Measurements from ENCODE around the gene ELMO3.

DNA sequence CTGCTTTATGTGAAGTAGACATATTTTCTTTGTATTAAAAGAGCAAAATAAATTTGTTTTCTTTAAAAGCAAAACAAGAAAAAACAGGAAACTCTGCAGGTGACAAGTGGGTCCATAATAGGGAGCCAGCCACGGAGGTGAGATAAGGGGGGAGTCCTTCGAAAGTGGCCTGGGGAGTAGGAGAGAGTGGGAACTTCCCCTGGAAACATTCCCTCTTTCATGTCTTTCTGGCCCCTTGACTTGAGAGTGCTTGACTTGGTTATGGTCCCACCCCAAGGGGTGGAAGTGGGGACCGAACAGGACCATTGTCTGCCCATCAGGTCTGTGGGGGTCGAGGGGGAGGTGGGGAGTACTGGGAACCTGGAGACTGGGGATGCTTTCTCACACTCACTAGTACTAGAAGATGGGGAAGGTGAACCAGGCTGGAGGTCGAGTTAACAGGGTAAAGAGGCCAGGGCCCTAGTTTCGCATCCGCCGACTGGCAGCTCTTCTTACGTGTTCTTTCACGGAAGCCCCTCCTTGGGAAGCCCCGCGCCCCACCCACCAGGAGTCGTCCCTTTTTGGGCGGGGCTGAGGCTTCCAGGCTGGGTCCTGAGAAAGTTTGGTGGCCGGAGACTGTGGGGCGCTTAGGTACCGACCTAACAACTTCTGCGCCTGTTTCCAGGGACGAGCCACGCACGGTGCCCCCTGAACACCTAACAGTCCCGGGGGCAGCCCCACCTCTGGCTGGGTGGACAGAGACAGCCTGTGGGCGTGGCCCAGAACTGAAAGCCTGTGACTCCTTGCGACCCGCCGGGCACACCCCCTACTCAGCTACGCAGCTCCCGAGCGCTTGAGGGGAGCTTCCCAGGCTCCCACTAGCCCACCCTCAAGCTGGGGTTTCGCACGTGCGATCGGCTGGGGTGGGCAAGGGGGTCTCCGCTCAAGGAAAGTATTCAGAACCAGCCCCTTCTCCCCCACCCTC, 40.0 kb upstream of the ELMO3 start:
- TF ChIP-seq, protein P1, sequence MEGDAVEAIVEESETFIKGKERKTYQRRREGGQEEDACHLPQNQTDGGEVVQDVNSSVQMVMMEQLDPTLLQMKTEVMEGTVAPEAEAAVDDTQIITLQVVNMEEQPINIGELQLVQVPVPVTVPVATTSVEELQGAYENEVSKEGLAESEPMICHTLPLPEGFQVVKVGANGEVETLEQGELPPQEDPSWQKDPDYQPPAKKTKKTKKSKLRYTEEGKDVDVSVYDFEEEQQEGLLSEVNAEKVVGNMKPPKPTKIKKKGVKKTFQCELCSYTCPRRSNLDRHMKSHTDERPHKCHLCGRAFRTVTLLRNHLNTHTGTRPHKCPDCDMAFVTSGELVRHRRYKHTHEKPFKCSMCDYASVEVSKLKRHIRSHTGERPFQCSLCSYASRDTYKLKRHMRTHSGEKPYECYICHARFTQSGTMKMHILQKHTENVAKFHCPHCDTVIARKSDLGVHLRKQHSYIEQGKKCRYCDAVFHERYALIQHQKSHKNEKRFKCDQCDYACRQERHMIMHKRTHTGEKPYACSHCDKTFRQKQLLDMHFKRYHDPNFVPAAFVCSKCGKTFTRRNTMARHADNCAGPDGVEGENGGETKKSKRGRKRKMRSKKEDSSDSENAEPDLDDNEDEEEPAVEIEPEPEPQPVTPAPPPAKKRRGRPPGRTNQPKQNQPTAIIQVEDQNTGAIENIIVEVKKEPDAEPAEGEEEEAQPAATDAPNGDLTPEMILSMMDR (IDR thresholded peaks at IDR 0.05), result no peak
- TF ChIP-seq POLR2A (IDR thresholded peaks at IDR 0.05), result no peak
